Muscle of arm (tissue), 12 donors: ENCODE measurements around the gene RFXANK. TPM values are rescaled to one million over a fixed set of nuclear protein-coding genes. Genes with fewer than 3 reads are reported as not detected.
"Not testable (repeated sequence)": the region's sequence is repeated elsewhere in the genome, so short reads cannot be mapped to it uniquely, and the experiment has no call there.

Experiments used
- DNase-seq: peaks from one replicate; pipeline ENCODE4 v3.0.0-alpha.2; 2013
- polyA plus RNA-seq, 12 donors: library from polyadenylated mRNA; unstranded; fragments of 120-200 nt; gene quantifications; one replicate each; pipeline ENCODE4 v1.2.1, GENCODE V29; 2013; ENCODE audit not compliant: insufficient read length in 12 of 12

Gene RFXANK
- polyA plus RNA-seq, 12 donors, result 44.3 to 143 (median 52.1) TPM; not detected in 1

- no peak for DNase-seq
These were observed 24.4 kb upstream of the RFXANK start for GRCh38 chr19:19167612-19168011.

- no peak for DNase-seq
These were observed 22.6 kb upstream of the RFXANK start for GRCh38 chr19:19169236-19170052.

- peak; percentile 48 for DNase-seq
These were observed 21.8 kb upstream of the RFXANK start, which contains the start of gene MEF2B for GRCh38 chr19:19170053-19170872. Gene MEF2B, minus strand, starts transcription at chr19:19170263. Its CDS starts 19,528 bp downstream, at chr19:19150735.

- no peak for DNase-seq
These were observed 21.0 kb upstream of the RFXANK start for GRCh38 chr19:19170873-19171672.

- no peak for DNase-seq
These were observed 20.1 kb upstream of the RFXANK start for GRCh38 chr19:19171821-19172532.

GRCh38 chr19:19173243-19173642 lies 18.8 kb upstream of the RFXANK start:
- not testable (repeated sequence) for DNase-seq

GRCh38 chr19:19176950-19177349 lies 15.1 kb upstream of the RFXANK start:
- no peak for DNase-seq

- DNase-seq, result no peak
These were observed 12.3 kb upstream of the RFXANK start for GRCh38 chr19:19179548-19180441.

GRCh38 chr19:19181488-19181998 lies 10.5 kb upstream of the RFXANK start:
- DNase-seq, result no peak

- DNase-seq, result no peak
These were observed 6.0 kb upstream of the RFXANK start for GRCh38 chr19:19185853-19186740.

- no peak for DNase-seq
These were observed 5.3 kb upstream of the RFXANK start for GRCh38 chr19:19186742-19187141.

- no peak for DNase-seq
These were observed 335 bp upstream of the RFXANK start for GRCh38 chr19:19191768-19192077.

GRCh38 chr19:19192910-19193423 lies 909 bp downstream of the RFXANK start:
- no peak for DNase-seq

- no peak for DNase-seq
These were observed 1.9 kb downstream of the RFXANK start for GRCh38 chr19:19193926-19194325.

- DNase-seq, result no peak
These were observed 9.9 kb downstream of the RFXANK start for GRCh38 chr19:19201697-19202630.

- DNase-seq, result no peak
These were observed 10.6 kb downstream of the RFXANK start for GRCh38 chr19:19202707-19203011.

- peak; percentile 93 for DNase-seq
These were observed 11.2 kb downstream of the RFXANK start, which contains the start of gene NR2C2AP for GRCh38 chr19:19203012-19203856. Gene NR2C2AP, minus strand, starts transcription at chr19:19203414. Its CDS starts 354 bp downstream, at chr19:19203060.
